ENCODE data around the gene CD300A. TPM values are rescaled to one million over a fixed set of nuclear protein-coding genes. Genes with fewer than 3 reads are reported as not detected.

Gene CD300A
- total and polyA plus RNA-seq, 2 donors (not counting 1 experiment from before 2014, with no cell fraction given): not detected

DNA sequence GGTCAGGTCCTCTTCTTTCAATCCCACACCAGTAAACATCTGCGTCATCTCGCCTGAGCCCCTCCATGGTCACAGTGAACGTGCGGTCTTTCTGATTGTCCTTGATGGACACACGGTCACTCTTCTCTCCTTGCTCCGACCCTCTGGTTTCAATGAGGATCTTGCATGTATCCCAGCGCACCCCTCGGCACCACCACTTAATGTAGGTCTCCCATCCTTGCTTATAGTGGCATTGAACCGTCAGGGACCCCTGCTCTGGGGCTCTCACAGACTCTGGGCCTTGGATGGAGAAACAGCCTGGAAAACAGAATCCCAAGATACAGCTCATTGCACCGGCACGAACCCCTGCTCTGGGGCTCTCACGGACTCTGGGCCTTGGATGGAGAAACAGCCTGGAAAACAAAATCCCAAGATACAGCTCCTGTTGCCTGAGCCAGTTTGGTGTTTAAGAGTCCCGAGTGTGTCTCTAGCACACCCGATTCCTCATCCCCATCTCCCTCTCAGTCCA is 59.4 kb downstream of the CD300A start:
- Histone ChIP-seq H3K79me2 (ENCODE audit: control insufficient read depth, insufficient read depth, low read length) (no peaks in the 10 kb centered on the region), H3K27me3 (ENCODE audit: control insufficient read depth, insufficient read depth, low read length) (no peaks in the 10 kb centered on the region), H3K9me3 (ENCODE audit: control insufficient read depth, insufficient read depth, low read depth, low read length) (no peaks in the 10 kb centered on the region)

DNA sequence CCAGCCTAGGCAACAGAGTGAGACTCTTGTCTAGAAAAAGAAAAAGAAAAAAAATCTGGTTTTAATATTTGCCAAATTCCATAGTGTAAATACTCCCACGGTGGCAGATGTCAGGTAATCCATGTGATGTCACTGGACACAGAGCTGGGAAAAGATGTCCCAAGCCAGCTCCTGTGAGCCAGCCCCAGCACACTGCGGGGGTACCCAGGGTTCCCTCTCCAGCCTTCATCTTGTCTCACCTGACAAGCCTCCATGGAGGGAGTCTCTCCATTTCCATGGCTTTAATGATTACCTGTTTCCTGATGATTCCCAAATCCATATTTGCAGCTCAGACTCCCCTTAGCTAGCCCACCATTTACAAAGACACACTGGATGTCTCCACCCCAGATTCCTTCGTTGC is 60.2 kb downstream of the CD300A start:
- Histone ChIP-seq H3K27ac (ENCODE audit: insufficient read depth, low read length) (no peak overlapping the region), H3K36me3 (ENCODE audit: control insufficient read depth, insufficient read depth, low read length) (no peaks in the 10 kb centered on the region), H3K27me3 (ENCODE audit: control insufficient read depth, insufficient read depth, low read length) (no peaks in the 10 kb centered on the region), H3K9me3 (ENCODE audit: control insufficient read depth, insufficient read depth, low read depth, low read length) (no peaks in the 10 kb centered on the region), H2AFZ (ENCODE audit: low read length) (no peak overlapping the region), H3K79me2 (ENCODE audit: control insufficient read depth, insufficient read depth, low read length) (no peaks in the 10 kb centered on the region), H3K4me1 (ENCODE audit: control insufficient read depth, extremely low read depth, insufficient read depth, low read length) (no peaks in the 10 kb centered on the region), H4K20me1 (ENCODE audit: control insufficient read depth, extremely low read depth, insufficient read depth, low read length) (no peaks in the 10 kb centered on the region), H3K9ac (ENCODE audit: insufficient read depth, low read length) (no peak overlapping the region), H3K4me2 (ENCODE audit: extremely low read depth, insufficient read depth, low read length) (no peak overlapping the region), H3K4me3 (replicated peaks in 1 of 4; ENCODE audit: control extremely low read depth in 1 of 4, insufficient read depth in 1 of 4, low read depth in 3 of 4, low read length in 4 of 4) (no peak overlapping the region)
- DNase-seq (ENCODE audit: low read depth in 2 of 2): no peak
- no peak for TF ChIP-seq EZH2 (IDR thresholded peaks at IDR 0.05; ENCODE audit: low read length, missing control alignments)
- TF ChIP-seq, protein P1, sequence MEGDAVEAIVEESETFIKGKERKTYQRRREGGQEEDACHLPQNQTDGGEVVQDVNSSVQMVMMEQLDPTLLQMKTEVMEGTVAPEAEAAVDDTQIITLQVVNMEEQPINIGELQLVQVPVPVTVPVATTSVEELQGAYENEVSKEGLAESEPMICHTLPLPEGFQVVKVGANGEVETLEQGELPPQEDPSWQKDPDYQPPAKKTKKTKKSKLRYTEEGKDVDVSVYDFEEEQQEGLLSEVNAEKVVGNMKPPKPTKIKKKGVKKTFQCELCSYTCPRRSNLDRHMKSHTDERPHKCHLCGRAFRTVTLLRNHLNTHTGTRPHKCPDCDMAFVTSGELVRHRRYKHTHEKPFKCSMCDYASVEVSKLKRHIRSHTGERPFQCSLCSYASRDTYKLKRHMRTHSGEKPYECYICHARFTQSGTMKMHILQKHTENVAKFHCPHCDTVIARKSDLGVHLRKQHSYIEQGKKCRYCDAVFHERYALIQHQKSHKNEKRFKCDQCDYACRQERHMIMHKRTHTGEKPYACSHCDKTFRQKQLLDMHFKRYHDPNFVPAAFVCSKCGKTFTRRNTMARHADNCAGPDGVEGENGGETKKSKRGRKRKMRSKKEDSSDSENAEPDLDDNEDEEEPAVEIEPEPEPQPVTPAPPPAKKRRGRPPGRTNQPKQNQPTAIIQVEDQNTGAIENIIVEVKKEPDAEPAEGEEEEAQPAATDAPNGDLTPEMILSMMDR (conservative IDR thresholded peaks at IDR 0.05 in 1 of 2, IDR thresholded peaks at IDR 0.05 in 1 of 2; ENCODE audit: low read depth in 1 of 2, low read length in 2 of 2): no peak

More for the DNA sequence above, 59.4 kb downstream of the CD300A start:
- Histone ChIP-seq H3K9ac (ENCODE audit: insufficient read depth, low read length) (no peak overlapping the region), H3K4me1 (ENCODE audit: control insufficient read depth, extremely low read depth, insufficient read depth, low read length) (no peaks in the 10 kb centered on the region), H4K20me1 (ENCODE audit: control insufficient read depth, extremely low read depth, insufficient read depth, low read length) (no peaks in the 10 kb centered on the region), H3K4me2 (ENCODE audit: extremely low read depth, insufficient read depth, low read length) (no peak overlapping the region), H3K4me3 (replicated peaks in 1 of 4; ENCODE audit: control extremely low read depth in 1 of 4, insufficient read depth in 1 of 4, low read depth in 3 of 4, low read length in 4 of 4) (no peak overlapping the region), H3K36me3 (ENCODE audit: control insufficient read depth, insufficient read depth, low read length) (no peaks in the 10 kb centered on the region), H2AFZ (ENCODE audit: low read length) (no peak overlapping the region), H3K27ac (ENCODE audit: insufficient read depth, low read length) (no peak overlapping the region)
- DNase-seq (ENCODE audit: low read depth in 2 of 2): no peak
- TF ChIP-seq, protein P1 (conservative IDR thresholded peaks at IDR 0.05 in 1 of 2, IDR thresholded peaks at IDR 0.05 in 1 of 2; ENCODE audit: low read depth in 1 of 2, low read length in 2 of 2): no peak
- TF ChIP-seq EZH2 (IDR thresholded peaks at IDR 0.05; ENCODE audit: low read length, missing control alignments): no peak

DNA sequence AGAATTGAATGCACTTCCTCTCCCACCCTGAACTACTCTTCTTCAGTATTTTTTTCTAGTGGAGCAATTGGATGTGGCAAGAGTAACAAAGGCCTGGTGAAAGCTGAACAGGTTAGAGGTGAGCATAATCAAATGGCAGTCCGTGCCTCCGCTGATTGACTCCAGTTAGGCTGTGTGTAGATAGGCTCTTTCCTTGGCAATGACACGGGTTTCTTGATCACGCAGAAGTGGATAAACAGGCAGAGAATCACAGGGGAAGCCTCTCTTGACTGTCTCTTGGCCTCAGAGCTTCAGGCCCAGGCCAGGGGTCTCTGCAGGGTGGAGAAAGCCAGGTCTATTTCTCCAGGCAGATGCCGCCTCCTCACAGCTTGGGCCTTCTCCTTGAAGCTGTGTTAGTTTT is 60.6 kb downstream of the CD300A start:
- TF ChIP-seq, protein P1 (conservative IDR thresholded peaks at IDR 0.05 in 1 of 2, IDR thresholded peaks at IDR 0.05 in 1 of 2; ENCODE audit: low read depth in 1 of 2, low read length in 2 of 2): no peak
- no peak for TF ChIP-seq EZH2 (IDR thresholded peaks at IDR 0.05; ENCODE audit: low read length, missing control alignments)
- Histone ChIP-seq H3K4me2 (ENCODE audit: extremely low read depth, insufficient read depth, low read length) (no peak overlapping the region), H3K4me3 (replicated peaks in 1 of 4; ENCODE audit: control extremely low read depth in 1 of 4, insufficient read depth in 1 of 4, low read depth in 3 of 4, low read length in 4 of 4) (no peak overlapping the region), H2AFZ (ENCODE audit: low read length) (no peak overlapping the region), H3K27me3 (ENCODE audit: control insufficient read depth, insufficient read depth, low read length) (no peaks in the 10 kb centered on the region), H4K20me1 (ENCODE audit: control insufficient read depth, extremely low read depth, insufficient read depth, low read length) (no peaks in the 10 kb centered on the region), H3K36me3 (ENCODE audit: control insufficient read depth, insufficient read depth, low read length) (no peaks in the 10 kb centered on the region), H3K27ac (ENCODE audit: insufficient read depth, low read length) (no peak overlapping the region), H3K4me1 (ENCODE audit: control insufficient read depth, extremely low read depth, insufficient read depth, low read length) (no peaks in the 10 kb centered on the region), H3K79me2 (ENCODE audit: control insufficient read depth, insufficient read depth, low read length) (no peaks in the 10 kb centered on the region), H3K9me3 (ENCODE audit: control insufficient read depth, insufficient read depth, low read depth, low read length) (no peaks in the 10 kb centered on the region), H3K9ac (ENCODE audit: insufficient read depth, low read length) (no peak overlapping the region)
- no peak for DNase-seq (ENCODE audit: low read depth in 2 of 2)
